GM10248 (cell line): ENCODE data around the gene SSBP1.

Experiments
- CTCF ChIA-PET: fragments of 300-600 bp; sonication (Branson Sonifier 250); formaldehyde crosslinking; extraction: SDS; loops from one replicate; lab custom pipeline; 2021; ENCODE audit warnings: antibody characterized with exemption; lab: Yijun Ruan, JAX
- POLR2A ChIA-PET: fragments of 350-650 bp; sonication (Branson Sonifier 250); formaldehyde crosslinking; extraction: SDS; loops from one replicate; lab custom pipeline; 2020; ENCODE audit warnings: antibody characterized with exemption; lab: Yijun Ruan, JAX
- DNase-seq: peaks from one replicate; pipeline ENCODE4 v3.0.0; 2012; ENCODE audit errors: extremely low spot score
- TF ChIP-seq, protein P1 (sequence below): IDR thresholded peaks from 2 replicates; pipeline ENCODE4 v1.5.1; 2012; ENCODE audit warnings: mild to moderate bottlenecking, low read depth; ENCODE audit errors: extremely low read depth, missing control alignments, control extremely low read depth

SSBP1 gene

DNA sequence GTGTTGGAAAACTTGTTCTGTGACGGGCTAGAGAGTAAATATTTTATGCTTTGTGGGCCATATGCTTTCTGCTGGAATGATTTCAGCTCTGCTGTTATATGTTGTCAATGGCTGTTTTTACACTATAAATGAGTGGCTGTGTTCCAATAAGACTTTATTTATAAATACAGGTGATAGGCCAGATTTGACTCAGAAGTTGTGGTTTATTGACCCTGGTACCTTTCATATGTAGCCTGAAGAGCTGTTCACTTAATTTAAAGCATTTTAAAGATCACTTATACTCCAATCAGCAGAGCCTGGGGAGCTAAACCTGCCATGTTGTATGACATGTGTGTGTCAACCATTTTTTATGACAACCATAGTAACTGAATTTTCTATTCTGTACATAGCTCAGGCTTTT, 9.1 kb upstream of the SSBP1 start:
- no peak for DNase-seq
- POLR2A ChIA-PET = no interaction called here
- TF ChIP-seq, protein P1, sequence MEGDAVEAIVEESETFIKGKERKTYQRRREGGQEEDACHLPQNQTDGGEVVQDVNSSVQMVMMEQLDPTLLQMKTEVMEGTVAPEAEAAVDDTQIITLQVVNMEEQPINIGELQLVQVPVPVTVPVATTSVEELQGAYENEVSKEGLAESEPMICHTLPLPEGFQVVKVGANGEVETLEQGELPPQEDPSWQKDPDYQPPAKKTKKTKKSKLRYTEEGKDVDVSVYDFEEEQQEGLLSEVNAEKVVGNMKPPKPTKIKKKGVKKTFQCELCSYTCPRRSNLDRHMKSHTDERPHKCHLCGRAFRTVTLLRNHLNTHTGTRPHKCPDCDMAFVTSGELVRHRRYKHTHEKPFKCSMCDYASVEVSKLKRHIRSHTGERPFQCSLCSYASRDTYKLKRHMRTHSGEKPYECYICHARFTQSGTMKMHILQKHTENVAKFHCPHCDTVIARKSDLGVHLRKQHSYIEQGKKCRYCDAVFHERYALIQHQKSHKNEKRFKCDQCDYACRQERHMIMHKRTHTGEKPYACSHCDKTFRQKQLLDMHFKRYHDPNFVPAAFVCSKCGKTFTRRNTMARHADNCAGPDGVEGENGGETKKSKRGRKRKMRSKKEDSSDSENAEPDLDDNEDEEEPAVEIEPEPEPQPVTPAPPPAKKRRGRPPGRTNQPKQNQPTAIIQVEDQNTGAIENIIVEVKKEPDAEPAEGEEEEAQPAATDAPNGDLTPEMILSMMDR = no peak
- CTCF ChIA-PET = interaction anchor here (1.0 to 2.7 kb wide), 6 partner anchors 8 to 57 kb away, joined by 3 to 12 read pairs (median 6); partner anchors contain the start of genes DENND11 and WEE2

DNA sequence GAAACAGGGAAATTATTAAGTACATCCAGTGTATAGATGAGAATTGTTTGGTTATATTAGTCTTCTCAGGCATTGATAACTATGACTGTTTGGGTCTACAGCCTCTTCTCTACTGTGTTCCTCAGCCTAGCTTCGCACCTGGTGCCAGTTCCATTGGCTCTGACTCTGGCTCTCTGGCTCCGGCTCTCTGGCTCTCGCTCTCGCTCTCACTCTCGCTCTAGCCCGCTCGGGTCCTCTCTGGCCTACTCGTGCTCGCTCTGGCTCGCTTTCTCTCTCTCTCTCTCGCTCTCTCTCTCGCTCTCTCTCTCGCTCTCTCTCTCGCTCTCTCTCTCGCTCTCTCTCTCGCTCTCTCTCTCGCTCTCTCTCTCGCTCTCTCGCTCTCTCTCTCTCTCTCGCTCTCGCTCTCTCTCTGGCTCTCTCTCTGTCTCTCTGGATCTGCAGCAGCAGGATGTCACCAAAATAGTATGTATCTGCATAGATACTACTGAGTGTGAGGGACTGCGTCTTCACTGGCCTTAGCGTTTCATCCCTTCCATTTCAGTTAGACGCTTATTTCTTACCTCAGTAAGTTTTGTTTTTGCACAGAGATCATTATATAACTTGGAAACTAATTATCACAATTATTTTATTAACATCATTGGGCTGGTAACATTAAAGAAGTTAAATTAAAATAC, 6.5 kb upstream of the SSBP1 start:
- DNase-seq = no peak
- TF ChIP-seq, protein P1 = no peak
- CTCF ChIA-PET = interaction anchor here (0.9 to 2.5 kb wide), 3 partner anchors 18 to 77 kb away, joined by 3 to 9 read pairs (median 8); no protein-coding TSS in a partner anchor
- POLR2A ChIA-PET = no interaction called here

DNA sequence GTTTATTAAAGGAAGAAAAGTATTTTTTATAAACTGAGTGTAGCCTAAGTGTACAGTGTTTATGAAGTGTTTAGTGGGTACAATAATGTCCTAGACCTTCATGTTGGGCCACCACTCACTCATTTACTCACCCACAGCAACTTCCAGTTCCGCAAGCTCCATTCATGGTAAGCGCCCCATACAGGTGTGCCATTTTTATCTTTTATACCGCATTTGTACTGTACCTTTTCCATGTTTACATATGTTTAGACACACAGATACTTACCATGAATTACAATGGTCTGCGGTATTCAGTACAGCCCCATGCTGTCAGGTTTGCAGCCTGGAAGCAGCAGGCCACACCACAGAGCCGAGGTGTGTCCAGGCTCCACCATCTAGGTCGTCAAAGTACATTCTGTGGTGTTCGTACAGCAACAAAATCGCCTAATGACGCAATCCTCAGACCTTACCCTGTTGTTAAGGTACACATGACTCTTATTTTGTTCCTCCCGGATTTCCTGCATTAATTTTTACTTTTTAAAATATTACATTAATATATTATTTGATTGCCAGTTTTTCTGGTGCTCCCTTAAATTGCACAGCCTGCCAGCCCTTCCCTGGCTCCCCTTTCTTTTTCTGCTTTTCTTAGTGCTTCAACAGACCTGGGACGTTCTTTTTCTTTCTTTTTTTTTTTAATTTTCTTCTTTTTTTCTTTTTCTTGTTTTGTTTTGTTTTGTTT, 881 bp upstream of the SSBP1 start:
- POLR2A ChIA-PET = no interaction called here
- peak; percentile 20 for DNase-seq
- CTCF ChIA-PET = interaction anchor here (0.8 to 3.0 kb wide), 29 partner anchors 8 to 195 kb away, joined by 3 to 29 read pairs (median 6); partner anchors contain the start of genes DENND11 and TAS2R4
- TF ChIP-seq, protein P1 = no peak

DNA sequence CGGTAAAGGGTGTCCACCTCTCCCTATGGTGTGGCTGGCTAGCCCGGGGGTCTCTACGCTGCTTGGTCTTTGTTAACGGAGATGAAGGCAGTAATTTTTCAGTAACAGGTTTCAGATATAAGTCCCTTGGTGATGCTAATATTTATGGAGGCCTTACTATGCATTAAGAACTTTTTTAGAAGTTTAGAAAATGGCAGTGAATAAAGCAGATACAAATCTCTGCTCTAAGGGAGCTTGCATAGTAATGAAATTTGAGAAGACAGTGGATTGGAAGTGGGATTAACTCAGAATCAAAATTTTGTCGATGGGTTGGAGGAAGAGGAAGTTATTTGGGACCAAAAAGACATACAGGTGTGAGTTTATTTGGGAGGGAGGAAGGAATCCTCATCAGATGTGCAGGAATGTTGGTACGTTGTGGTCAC, 445 bp downstream of the SSBP1 start:
- no peak for DNase-seq
- POLR2A ChIA-PET = no interaction called here
- TF ChIP-seq, protein P1 = peak; percentile 32
- CTCF ChIA-PET = interaction anchor here (0.6 to 3.0 kb wide), 21 partner anchors 11 to 1261 kb away, joined by 3 to 29 read pairs (median 6); no protein-coding TSS in a partner anchor

DNA sequence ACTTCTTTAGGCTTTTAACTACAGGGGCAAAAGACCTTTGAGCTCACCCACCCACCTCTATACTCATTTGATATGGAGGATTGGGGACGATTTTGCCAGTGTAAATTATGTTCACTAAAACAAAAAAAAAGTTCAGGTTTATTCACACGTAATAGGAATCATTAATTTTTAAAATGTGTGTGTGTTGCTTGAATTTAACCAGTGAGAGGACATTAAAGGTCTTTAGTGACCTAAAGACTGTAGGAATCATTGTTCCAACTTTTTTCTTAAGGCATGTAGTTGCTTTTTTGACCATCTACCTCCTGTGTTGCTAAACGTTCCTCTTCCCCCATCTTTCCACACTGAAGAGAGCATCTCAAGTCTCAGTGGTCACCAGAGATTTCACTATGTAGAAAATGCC, 1.1 kb downstream of the SSBP1 start:
- ChIA-PET CTCF (interaction anchor here (1.2 to 2.8 kb wide), 8 partner anchors 11 to 93 kb away, joined by 3 to 29 read pairs (median 8); no protein-coding TSS in a partner anchor), POLR2A (no interaction called here)
- TF ChIP-seq, protein P1 = no peak
- no peak for DNase-seq

DNA sequence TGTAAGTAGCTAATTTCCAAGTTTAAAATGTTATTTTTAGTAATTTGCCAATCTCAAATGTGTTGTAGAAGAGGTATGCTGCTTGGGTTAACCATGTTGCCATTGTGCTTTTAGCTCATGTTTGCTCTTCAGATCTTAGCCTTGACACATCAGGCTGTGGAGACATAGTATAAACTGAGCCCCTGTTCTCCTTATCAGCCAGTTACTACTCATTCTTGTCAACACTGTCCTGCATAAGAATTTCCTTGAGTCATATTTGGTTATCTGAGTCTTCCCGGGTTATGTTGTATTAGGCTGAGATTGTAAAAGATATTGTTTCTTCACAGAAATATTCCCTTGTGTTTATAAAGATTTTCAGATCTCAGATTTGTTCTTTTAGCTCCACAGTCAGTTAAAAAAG, 4.1 kb downstream of the SSBP1 start:
- ChIA-PET CTCF (interaction anchor here (1.0 to 1.9 kb wide), 8 partner anchors 18 to 728 kb away, joined by 3 to 6 read pairs (median 3); partner anchors contain the start of genes DENND11 and MRPS33), POLR2A (no interaction called here)
- TF ChIP-seq, protein P1 = no peak
- no peak for DNase-seq
